Dendritic cell treated with granulocyte-macrophage colony-stimulating factor and Interleukin-4, amounts not matched to agents 40 ng/mL and 50 ng/mL, for 4 days (primary cell): ENCODE measurements around the gene TRIM3.
"Not testable (repeated sequence)": the region's sequence is repeated elsewhere in the genome, so short reads cannot be mapped to it uniquely, and the experiment has no call there.

Source experiments
- H3K27ac Mint-ChIP-seq: one replicate; pipeline ENCODE4 v1.8.0; 2022; ENCODE audit warnings: mild to moderate bottlenecking, mixed read lengths
- H3K27me3 Mint-ChIP-seq: one replicate; pipeline ENCODE4 v1.8.0; 2022; ENCODE audit warnings: mild to moderate bottlenecking, mixed read lengths
- H3K36me3 Mint-ChIP-seq: one replicate; pipeline ENCODE4 v1.8.0; 2022; ENCODE audit warnings: low read depth, mixed read lengths
- H3K4me1 Mint-ChIP-seq: one replicate; pipeline ENCODE4 v1.8.0; 2022; ENCODE audit warnings: low read depth, mixed read lengths
- H3K4me3 Mint-ChIP-seq: one replicate; pipeline ENCODE4 v1.8.0; 2022; ENCODE audit warnings: mild to moderate bottlenecking, moderate library complexity, mixed read lengths
- H3K9me3 Mint-ChIP-seq: one replicate; pipeline ENCODE4 v1.8.0; 2022; ENCODE audit warnings: mixed read lengths
- intact Hi-C: fragments of 100-400 bp; cut with micrococcal nuclease; formaldehyde crosslinking; loops from one replicate; pipeline ENCODE4 v1.15.0; 2022

TRIM3 gene

GRCh38 chr11:6473451-6474412 lies at the start of gene TRIM3:
TRIM3 (minus strand) TSS chr11:6473941; CDS start chr11:6465695, 8,246 bp downstream.
- intact Hi-C loops = no loop called here
- Mint-ChIP-seq H3K4me3 (peak within 1 kb of the TSS; percentile 92), H3K36me3 (peaks cover 24% of the 10 kb centered on the region), H3K9me3 (no peaks in the 10 kb centered on the region), H3K27me3 (no peaks in the 10 kb centered on the region), H3K27ac (peak within 1 kb of the TSS; percentile 94), H3K4me1 (peaks cover 40% of the 10 kb centered on the region)

- H3K27ac Mint-ChIP-seq = no peak overlapping the region
Observed at GRCh38 chr11:6523253-6523652, 49.5 kb upstream of the TRIM3 start.

GRCh38 chr11:6521946-6522345 lies 48.2 kb upstream of the TRIM3 start:
- H3K27ac Mint-ChIP-seq, H3K9me3 Mint-ChIP-seq, intact Hi-C loops, H3K4me1 Mint-ChIP-seq, H3K27me3 Mint-ChIP-seq, H3K4me3 Mint-ChIP-seq: not testable (repeated sequence)
- H3K36me3 Mint-ChIP-seq = peaks cover 60% of the 10 kb centered on the region

More at GRCh38 chr11:6523253-6523652, 49.5 kb upstream of the TRIM3 start:
- peaks cover 63% of the 10 kb centered on the region for H3K36me3 Mint-ChIP-seq
- intact Hi-C loops = no loop called here
- H3K4me3 Mint-ChIP-seq = no peak overlapping the region
- no peaks in the 10 kb centered on the region for H3K27me3 Mint-ChIP-seq
- no peaks in the 10 kb centered on the region for H3K4me1 Mint-ChIP-seq
- H3K9me3 Mint-ChIP-seq = no peaks in the 10 kb centered on the region

GRCh38 chr11:6520265-6520664 lies 46.5 kb upstream of the TRIM3 start:
- H3K27ac Mint-ChIP-seq = no peak overlapping the region

GRCh38 chr11:6516865-6517264 lies 43.1 kb upstream of the TRIM3 start:
- Mint-ChIP-seq H3K36me3 (peaks cover 91% of the 10 kb centered on the region), H3K9me3 (no peaks in the 10 kb centered on the region), H3K4me3 (no peak overlapping the region), H3K27ac (no peak overlapping the region), H3K4me1 (no peaks in the 10 kb centered on the region), H3K27me3 (no peaks in the 10 kb centered on the region)
- intact Hi-C loops = no loop called here

More at GRCh38 chr11:6520265-6520664, 46.5 kb upstream of the TRIM3 start:
- no peaks in the 10 kb centered on the region for H3K27me3 Mint-ChIP-seq
- intact Hi-C loops = no loop called here
- peaks cover 72% of the 10 kb centered on the region for H3K36me3 Mint-ChIP-seq
- no peak overlapping the region for H3K4me3 Mint-ChIP-seq
- H3K4me1 Mint-ChIP-seq = no peaks in the 10 kb centered on the region
- no peaks in the 10 kb centered on the region for H3K9me3 Mint-ChIP-seq

- intact Hi-C loops = loop anchor here (1.0 to 2.0 kb wide), 2 partner anchors 63 to 126 kb away; no protein-coding TSS in a partner anchor
- no peak overlapping the region for H3K27ac Mint-ChIP-seq
- H3K9me3 Mint-ChIP-seq = no peaks in the 10 kb centered on the region
- no peaks in the 10 kb centered on the region for H3K27me3 Mint-ChIP-seq
- peaks cover 61% of the 10 kb centered on the region for H3K36me3 Mint-ChIP-seq
- no peak overlapping the region for H3K4me3 Mint-ChIP-seq
- no peaks in the 10 kb centered on the region for H3K4me1 Mint-ChIP-seq
Observed at GRCh38 chr11:6505577-6506240, 32.0 kb upstream of the TRIM3 start.

GRCh38 chr11:6504166-6504565 lies 30.4 kb upstream of the TRIM3 start:
- Mint-ChIP-seq H3K36me3 (peaks cover 66% of the 10 kb centered on the region), H3K4me1 (no peaks in the 10 kb centered on the region), H3K27me3 (no peaks in the 10 kb centered on the region), H3K4me3 (no peak overlapping the region), H3K27ac (no peak overlapping the region), H3K9me3 (no peaks in the 10 kb centered on the region)
- intact Hi-C loops = loop anchor here (2.0 kb wide), 1 partner anchor 61 kb away; no protein-coding TSS in a partner anchor

GRCh38 chr11:6502382-6502781 lies 28.6 kb upstream of the TRIM3 start:
- Mint-ChIP-seq H3K9me3 (no peaks in the 10 kb centered on the region), H3K4me1 (no peaks in the 10 kb centered on the region), H3K36me3 (peaks cover 76% of the 10 kb centered on the region), H3K4me3 (no peak overlapping the region), H3K27me3 (no peaks in the 10 kb centered on the region), H3K27ac (no peak overlapping the region)
- intact Hi-C loops = no loop called here

GRCh38 chr11:6498544-6498943 lies 24.8 kb upstream of the TRIM3 start:
- Mint-ChIP-seq H3K27me3 (no peaks in the 10 kb centered on the region), H3K4me3 (no peak overlapping the region), H3K36me3 (peaks cover 85% of the 10 kb centered on the region), H3K4me1 (no peaks in the 10 kb centered on the region), H3K27ac (no peak overlapping the region), H3K9me3 (no peaks in the 10 kb centered on the region)
- intact Hi-C loops = no loop called here

- H3K36me3 Mint-ChIP-seq = peaks cover 85% of the 10 kb centered on the region
- no peaks in the 10 kb centered on the region for H3K4me1 Mint-ChIP-seq
- H3K27ac Mint-ChIP-seq = no peak overlapping the region
- intact Hi-C loops = no loop called here
- no peaks in the 10 kb centered on the region for H3K27me3 Mint-ChIP-seq
- H3K4me3 Mint-ChIP-seq = no peak overlapping the region
- no peaks in the 10 kb centered on the region for H3K9me3 Mint-ChIP-seq
Observed at GRCh38 chr11:6498121-6498520, 24.4 kb upstream of the TRIM3 start.

- H3K27ac Mint-ChIP-seq = no peak within 1 kb of the TSS
- H3K27me3 Mint-ChIP-seq = no peaks in the 10 kb centered on the region
- H3K4me3 Mint-ChIP-seq = no peak within 1 kb of the TSS
- H3K36me3 Mint-ChIP-seq = peaks cover 85% of the 10 kb centered on the region
- no peaks in the 10 kb centered on the region for H3K4me1 Mint-ChIP-seq
- intact Hi-C loops = no loop called here
- H3K9me3 Mint-ChIP-seq = no peaks in the 10 kb centered on the region
Observed at GRCh38 chr11:6497069-6497839, 23.5 kb upstream of the TRIM3 start, which contains the start of gene DNHD1. DNHD1 (plus strand) TSS chr11:6497280; CDS start chr11:6498216, 936 bp downstream.

- H3K4me3 Mint-ChIP-seq = no peak overlapping the region
Observed at GRCh38 chr11:6489306-6489705, 15.6 kb upstream of the TRIM3 start.

GRCh38 chr11:6488821-6489220 lies 15.1 kb upstream of the TRIM3 start:
- no peaks in the 10 kb centered on the region for H3K9me3 Mint-ChIP-seq
- intact Hi-C loops = no loop called here
- H3K36me3 Mint-ChIP-seq = peaks cover 54% of the 10 kb centered on the region
- H3K4me3 Mint-ChIP-seq = no peak overlapping the region
- no peak overlapping the region for H3K27ac Mint-ChIP-seq
- no peaks in the 10 kb centered on the region for H3K27me3 Mint-ChIP-seq
- H3K4me1 Mint-ChIP-seq = no peaks in the 10 kb centered on the region

More at GRCh38 chr11:6489306-6489705, 15.6 kb upstream of the TRIM3 start:
- Mint-ChIP-seq H3K4me1 (no peaks in the 10 kb centered on the region), H3K27ac (no peak overlapping the region), H3K9me3 (no peaks in the 10 kb centered on the region), H3K27me3 (no peaks in the 10 kb centered on the region), H3K36me3 (peaks cover 59% of the 10 kb centered on the region)
- intact Hi-C loops = no loop called here
